Smooth muscle cell (in vitro differentiated cells): ENCODE data around the gene BCL6. TPM values are rescaled to one million over a fixed set of nuclear protein-coding genes. Genes with fewer than 3 reads are reported as not detected.

Experiments
- DNase-seq: peaks from one replicate; lab custom pipeline; 2025; ENCODE audit not compliant: unreplicated experiment; lab: John Stamatoyannopoulos, UW
- H2AFZ ChIP-seq: fragments of 200-600 bp; sonication (generic); 2 replicates; pipeline ENCODE4 v1.6.0; 2016; ENCODE audit warnings: antibody characterized with exemption, low read depth, mild to moderate bottlenecking
- H3F3A ChIP-seq: fragments of 200-600 bp; sonication (generic); 2 replicates; pipeline ENCODE4 v1.6.0; 2017; ENCODE audit warnings: antibody characterized with exemption, low read depth
- H3K27ac ChIP-seq: fragments of 200-600 bp; sonication (generic); 2 replicates; pipeline ENCODE4 v1.5.1; 2016; ENCODE audit warnings: low read depth, mild to moderate bottlenecking
- H3K27me3 ChIP-seq: fragments of 200-600 bp; sonication (generic); 2 replicates; pipeline ENCODE4 v1.6.1; 2016; ENCODE audit warnings: low read depth, mild to moderate bottlenecking
- H3K36me3 ChIP-seq: fragments of 200-600 bp; sonication (generic); 2 replicates; pipeline ENCODE4 v1.5.1; 2016; ENCODE audit warnings: low read depth
- H3K4me1 ChIP-seq: fragments of 200-600 bp; sonication (generic); 2 replicates; pipeline ENCODE4 v1.5.1; 2016; ENCODE audit warnings: low read depth
- H3K4me2 ChIP-seq: fragments of 200-600 bp; sonication (generic); 2 replicates; pipeline ENCODE4 v1.6.0; 2016; ENCODE audit warnings: mild to moderate bottlenecking
- H3K4me3 ChIP-seq: fragments of 200-600 bp; sonication (generic); 2 replicates; pipeline ENCODE4 v1.5.1; 2016; ENCODE audit warnings: mild to moderate bottlenecking
- H3K79me2 ChIP-seq: fragments of 200-600 bp; sonication (generic); 2 replicates; pipeline ENCODE4 v1.6.0; 2016; ENCODE audit warnings: low read depth, mild to moderate bottlenecking
- H3K9ac ChIP-seq: fragments of 200-600 bp; sonication (generic); 2 replicates; pipeline ENCODE4 v1.6.0; 2016; ENCODE audit warnings: low read depth
- H3K9me3 ChIP-seq: fragments of 200-600 bp; sonication (generic); replicated peaks from 2 replicates; pipeline ENCODE4 v1.5.1; 2016; ENCODE audit warnings: low read depth
- H4K20me1 ChIP-seq: fragments of 200-600 bp; sonication (generic); 2 replicates; pipeline ENCODE4 v1.6.0; 2016; ENCODE audit warnings: low read depth
- WGBS: methylation state at CpG from one replicate; pipeline ENCODE4 v1.1.7; 2016; ENCODE audit warnings: low lambda C conversion rate; 5-methylcytosine and 5-hydroxymethylcytosine counted together
- polyA plus RNA-seq: library from polyadenylated mRNA; unstranded; fragments of >200 nt; fragmentation: Nextera tagmentation; extraction: Ambion mirVana; gene quantifications from 2 replicates; pipeline ENCODE4 v1.2.1, GENCODE V29; 2016
- total RNA-seq: library from RNA; depleted of rRNA; stranded (reverse); fragments of >200 nt; gene quantifications from 2 replicates; pipeline ENCODE4 v1.2.3, GENCODE V29; 2014
- TF ChIP-seq, protein P1 (sequence below): fragments of 200-600 bp; sonication (generic); IDR thresholded peaks from 2 replicates; pipeline ENCODE4 v1.5.1; 2017; ENCODE audit warnings: borderline replicate concordance, mild to moderate bottlenecking, antibody characterized with exemption; ENCODE audit not compliant: insufficient read depth, poor library complexity, severe bottlenecking

Gene BCL6
- total and polyA plus RNA-seq, 2 experiments from 2014 or later, result 18.3 to 39.1 TPM

DNA sequence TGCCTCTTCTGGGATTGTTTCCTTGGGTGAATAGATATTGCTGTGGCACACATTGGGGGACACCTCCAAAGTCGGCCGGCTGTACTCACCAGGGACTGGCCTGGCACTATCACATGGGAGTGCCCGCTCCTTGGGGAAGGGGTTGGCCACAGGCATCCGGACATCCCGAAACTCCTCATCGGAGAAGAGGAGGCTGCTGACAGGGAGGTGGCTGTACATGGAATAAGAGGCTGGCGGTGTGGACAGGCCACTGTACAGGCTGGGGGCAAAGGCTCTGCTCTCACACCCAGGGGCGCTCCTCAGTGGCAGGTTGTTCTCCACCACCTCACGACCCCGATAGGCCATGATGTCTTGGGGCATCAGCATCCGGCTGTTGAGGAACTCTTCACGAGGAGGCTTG is 15.7 kb downstream of the BCL6 start:
- 96% methylated on average over 12 of the region's 12 CpGs for WGBS
- no peak for DNase-seq
- TF ChIP-seq, protein P1, sequence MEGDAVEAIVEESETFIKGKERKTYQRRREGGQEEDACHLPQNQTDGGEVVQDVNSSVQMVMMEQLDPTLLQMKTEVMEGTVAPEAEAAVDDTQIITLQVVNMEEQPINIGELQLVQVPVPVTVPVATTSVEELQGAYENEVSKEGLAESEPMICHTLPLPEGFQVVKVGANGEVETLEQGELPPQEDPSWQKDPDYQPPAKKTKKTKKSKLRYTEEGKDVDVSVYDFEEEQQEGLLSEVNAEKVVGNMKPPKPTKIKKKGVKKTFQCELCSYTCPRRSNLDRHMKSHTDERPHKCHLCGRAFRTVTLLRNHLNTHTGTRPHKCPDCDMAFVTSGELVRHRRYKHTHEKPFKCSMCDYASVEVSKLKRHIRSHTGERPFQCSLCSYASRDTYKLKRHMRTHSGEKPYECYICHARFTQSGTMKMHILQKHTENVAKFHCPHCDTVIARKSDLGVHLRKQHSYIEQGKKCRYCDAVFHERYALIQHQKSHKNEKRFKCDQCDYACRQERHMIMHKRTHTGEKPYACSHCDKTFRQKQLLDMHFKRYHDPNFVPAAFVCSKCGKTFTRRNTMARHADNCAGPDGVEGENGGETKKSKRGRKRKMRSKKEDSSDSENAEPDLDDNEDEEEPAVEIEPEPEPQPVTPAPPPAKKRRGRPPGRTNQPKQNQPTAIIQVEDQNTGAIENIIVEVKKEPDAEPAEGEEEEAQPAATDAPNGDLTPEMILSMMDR, result no peak

DNA sequence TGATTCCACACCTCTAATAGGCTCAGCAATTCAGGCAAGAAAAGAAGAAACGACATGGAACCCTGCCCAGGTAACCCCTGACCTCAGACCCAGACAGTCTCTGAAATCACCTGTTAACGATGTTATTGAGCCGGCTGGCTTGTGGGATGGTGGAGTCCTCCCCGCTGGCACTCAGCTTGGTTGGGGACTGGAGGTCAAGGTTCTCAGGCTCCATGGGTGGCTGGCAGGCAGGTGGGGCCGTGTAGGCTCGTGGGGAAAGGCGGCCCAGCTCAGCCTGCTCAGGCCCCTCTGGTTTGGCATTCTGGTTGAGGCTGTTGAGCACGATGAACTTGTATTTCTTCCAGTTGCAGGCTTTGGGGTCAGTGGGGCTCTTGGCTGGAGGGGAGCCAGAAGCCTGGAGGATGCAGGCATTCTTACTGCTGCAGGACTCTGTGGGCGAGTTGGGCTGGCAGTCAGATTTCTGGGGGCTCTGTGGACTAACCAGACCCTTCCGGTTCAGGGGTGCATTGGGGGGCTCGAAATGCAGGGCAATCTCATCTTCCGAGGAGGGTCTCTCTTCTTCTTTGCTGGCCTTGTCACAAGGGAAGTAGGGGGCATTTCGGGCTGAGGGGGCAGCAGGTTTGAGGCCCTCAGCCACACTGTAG is 16.2 kb downstream of the BCL6 start:
- WGBS, result 92% methylated on average over 13 of the region's 13 CpGs
- H2AFZ ChIP-seq, result no peak overlapping the region
- no peaks in the 10 kb centered on the region for H3K79me2 ChIP-seq
- DNase-seq, result no peak
- H3K4me3 ChIP-seq, result no peak overlapping the region
- no peaks in the 10 kb centered on the region for H3K4me1 ChIP-seq
- H3K27ac ChIP-seq, result no peak overlapping the region
- H3K36me3 ChIP-seq, result peaks cover 50% of the 10 kb centered on the region
- H3K9ac ChIP-seq, result no peak overlapping the region
- H3F3A ChIP-seq, result no peaks in the 10 kb centered on the region
- peaks cover 74% of the 10 kb centered on the region for H4K20me1 ChIP-seq
- H3K4me2 ChIP-seq, result no peak overlapping the region
- H3K27me3 ChIP-seq, result no peaks in the 10 kb centered on the region
- no peaks in the 10 kb centered on the region for H3K9me3 ChIP-seq
- TF ChIP-seq, protein P1, result no peak

More for the DNA sequence above, 15.7 kb downstream of the BCL6 start:
- H4K20me1 ChIP-seq, result peaks cover 79% of the 10 kb centered on the region
- no peak overlapping the region for H3K27ac ChIP-seq
- H3K4me2 ChIP-seq, result no peak overlapping the region
- H3K9me3 ChIP-seq, result no peaks in the 10 kb centered on the region
- H3K27me3 ChIP-seq, result no peaks in the 10 kb centered on the region
- peaks cover 50% of the 10 kb centered on the region for H3K36me3 ChIP-seq
- H3F3A ChIP-seq, result no peaks in the 10 kb centered on the region
- H2AFZ ChIP-seq, result no peak overlapping the region
- no peak overlapping the region for H3K4me3 ChIP-seq
- no peak overlapping the region for H3K9ac ChIP-seq
- H3K79me2 ChIP-seq, result peaks cover 5% of the 10 kb centered on the region
- H3K4me1 ChIP-seq, result no peaks in the 10 kb centered on the region

DNA sequence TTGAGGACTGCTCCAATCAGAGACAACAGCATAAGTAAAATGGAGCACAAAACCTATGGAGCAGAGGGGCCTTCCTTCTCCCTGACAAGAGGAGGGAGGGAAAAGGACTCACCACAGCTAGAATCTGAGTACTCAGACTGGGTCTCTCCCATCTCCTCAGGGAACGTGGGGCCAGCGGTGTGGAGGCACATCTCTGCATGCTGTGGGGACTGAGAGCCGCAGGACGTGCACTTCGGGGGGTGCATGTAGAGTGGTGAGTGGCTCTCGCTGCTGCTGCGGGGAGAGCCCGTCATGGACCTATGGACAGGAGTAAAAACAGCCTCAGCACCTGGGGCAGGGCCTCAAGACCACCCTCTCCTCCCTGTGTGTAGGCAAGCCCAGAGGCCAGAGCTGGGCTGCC is 17.0 kb downstream of the BCL6 start:
- Histone ChIP-seq H3K4me2 (no peak overlapping the region), H3K9ac (no peak overlapping the region), H3K79me2 (no peaks in the 10 kb centered on the region), H2AFZ (no peak overlapping the region), H3K36me3 (peaks cover 54% of the 10 kb centered on the region), H3K9me3 (no peaks in the 10 kb centered on the region), H3K27me3 (no peaks in the 10 kb centered on the region), H3K4me1 (no peaks in the 10 kb centered on the region), H3K27ac (no peak overlapping the region), H3F3A (no peaks in the 10 kb centered on the region), H3K4me3 (no peak overlapping the region), H4K20me1 (peaks cover 66% of the 10 kb centered on the region)
- TF ChIP-seq, protein P1, result no peak
- DNase-seq, result no peak
- 98% methylated on average over 8 of the region's 8 CpGs for WGBS

DNA sequence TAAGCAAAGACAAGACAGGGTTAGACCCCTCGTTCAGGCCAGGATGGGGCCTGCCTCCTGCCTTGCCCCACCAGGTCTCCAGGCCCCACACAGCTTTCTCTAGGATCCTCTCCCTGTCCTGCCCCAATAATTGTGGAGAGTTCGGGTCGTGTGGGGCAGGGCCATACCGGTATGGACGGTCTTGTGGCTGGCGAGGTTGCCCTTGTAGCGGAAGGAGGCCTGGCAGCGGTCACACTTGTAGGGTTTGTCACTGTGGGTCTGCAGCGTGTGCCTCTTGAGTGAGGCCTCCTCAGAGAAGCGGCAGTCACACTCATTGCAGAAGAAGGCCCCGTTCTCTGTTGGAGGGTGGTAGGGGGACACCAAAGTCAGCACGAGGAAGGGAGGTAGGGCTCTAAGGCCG is 18.7 kb downstream of the BCL6 start:
- H3K4me2 ChIP-seq, result no peak overlapping the region
- DNase-seq, result no peak
- no peaks in the 10 kb centered on the region for H3K27me3 ChIP-seq
- H3K9ac ChIP-seq, result no peak overlapping the region
- no peak overlapping the region for H2AFZ ChIP-seq
- peaks cover 51% of the 10 kb centered on the region for H4K20me1 ChIP-seq
- WGBS, result 97% methylated on average over 13 of the region's 13 CpGs
- H3K4me1 ChIP-seq, result no peaks in the 10 kb centered on the region
- no peaks in the 10 kb centered on the region for H3K9me3 ChIP-seq
- no peak overlapping the region for H3K27ac ChIP-seq
- no peak overlapping the region for H3K4me3 ChIP-seq
- H3K36me3 ChIP-seq, result peaks cover 50% of the 10 kb centered on the region
- no peaks in the 10 kb centered on the region for H3F3A ChIP-seq
- H3K79me2 ChIP-seq, result no peaks in the 10 kb centered on the region
- TF ChIP-seq, protein P1, result no peak
